Measurements from ENCODE around the gene TKTL1.
"Not testable (repeated sequence)": the region's sequence is repeated elsewhere in the genome, so short reads cannot be mapped to it uniquely, and the experiment has no call there.

TKTL1 gene

GRCh38 chrX:154295664-154296310 lies at the start of gene TKTL1:
Gene TKTL1 (plus strand): TSS chrX:154295795. CDS start chrX:154295860, 65 bp downstream.
- DNase-seq, result no peak

- DNase-seq, result not testable (repeated sequence)
These were observed 48.1 kb upstream of the TKTL1 start for GRCh38 chrX:154247377-154248045.

GRCh38 chrX:154248076-154248475 lies 47.5 kb upstream of the TKTL1 start:
- not testable (repeated sequence) for DNase-seq

GRCh38 chrX:154257282-154257681 lies 38.3 kb upstream of the TKTL1 start, which contains the start of gene OPN1MW3:
Gene OPN1MW3 (plus strand): TSS chrX:154257582. CDS start chrX:154257620, 38 bp downstream.
- not testable (repeated sequence) for DNase-seq

- not testable (repeated sequence) for DNase-seq
These were observed 36.9 kb upstream of the TKTL1 start for GRCh38 chrX:154258711-154259110.

- not testable (repeated sequence) for DNase-seq
These were observed 32.5 kb upstream of the TKTL1 start for GRCh38 chrX:154263072-154263471.

- DNase-seq, result not testable (repeated sequence)
These were observed 26.4 kb upstream of the TKTL1 start for GRCh38 chrX:154269245-154269644.

GRCh38 chrX:154284489-154285338 lies 10.9 kb upstream of the TKTL1 start:
- DNase-seq, result not testable (repeated sequence)

- not testable (repeated sequence) for DNase-seq
These were observed 9.2 kb upstream of the TKTL1 start for GRCh38 chrX:154286406-154286805.

- no peak for DNase-seq
These were observed 612 bp upstream of the TKTL1 start, which contains the start of gene TEX28 for GRCh38 chrX:154294791-154295574. Gene TEX28 (minus strand): TSS chrX:154295124. CDS start chrX:154292117, 3,007 bp downstream.

- DNase-seq, result no peak
These were observed 1.1 kb downstream of the TKTL1 start for GRCh38 chrX:154296731-154297130.

- no peak for DNase-seq
These were observed 2.7 kb downstream of the TKTL1 start for GRCh38 chrX:154298312-154298711.

- no peak for DNase-seq
These were observed 5.2 kb downstream of the TKTL1 start for GRCh38 chrX:154300816-154301215.

- DNase-seq, result not testable (repeated sequence)
These were observed 7.4 kb downstream of the TKTL1 start for GRCh38 chrX:154302998-154303397.

- DNase-seq, result no peak
These were observed 7.9 kb downstream of the TKTL1 start for GRCh38 chrX:154303476-154303875.

GRCh38 chrX:154304846-154305245 lies 9.3 kb downstream of the TKTL1 start:
- no peak for DNase-seq

- no peak for DNase-seq
These were observed 10.1 kb downstream of the TKTL1 start for GRCh38 chrX:154305541-154306205.

- no peak for DNase-seq
These were observed 11.6 kb downstream of the TKTL1 start for GRCh38 chrX:154307202-154307601.

- DNase-seq, result peak; percentile 87
These were observed 12.7 kb downstream of the TKTL1 start for GRCh38 chrX:154308108-154308946.

- no peak for DNase-seq
These were observed 13.6 kb downstream of the TKTL1 start for GRCh38 chrX:154309041-154309775.
